K562 (cell line): ENCODE measurements around the gene HSF2BP. TPM values are rescaled to one million over a fixed set of nuclear protein-coding genes. Genes with fewer than 3 reads are reported as not detected.

Experiments
- AFF1 ChIP-seq, 2 experiments: fragments of 450-650 bp; IDR thresholded peaks; 2 replicates each; pipeline ENCODE4 v1.6.1; 2018; ENCODE audit warnings: mild to moderate bottlenecking in 2 of 2, low read depth in 1 of 2; ENCODE audit not compliant: partially characterized antibody in 2 of 2
- CBX3 ChIP-seq, 2 experiments: IDR thresholded peaks; 1 replicate in 1 of 2; 2 replicates in 1 of 2; pipeline ENCODE4 v1.6.1; 2012; ENCODE audit warnings: inconsistent platforms in 2 of 2, low read length in 2 of 2, borderline replicate concordance in 1 of 2, control low read depth in 1 of 2
- CTCF ChIP-seq, 3 experiments: IDR thresholded peaks in 2 of 3; conservative IDR thresholded peaks in 1 of 3; 2 replicates each; pipeline ENCODE4 v1.5.1; 2011 to 2012; ENCODE audit warnings: low read length in 3 of 3, mild to moderate bottlenecking in 3 of 3, control low read depth in 2 of 3, improper control_type of control experiment in 1 of 3, inconsistent platforms in 1 of 3, low read depth in 1 of 3, mixed read lengths in 1 of 3, moderate library complexity in 1 of 3; ENCODE audit not compliant: insufficient read depth in 2 of 3
- MEF2A ChIP-seq: IDR thresholded peaks from 2 replicates; pipeline ENCODE4 v1.6.1; 2011; ENCODE audit warnings: low read depth, mild to moderate bottlenecking, low read length, moderate library complexity; ENCODE audit not compliant: control insufficient read depth
- RAD21 ChIP-seq, 2 experiments: fragments of 250-450 bp in 1 of 2; fragments of 450-650 bp in 1 of 2; sonication (Bioruptor Pico) in 1 of 2; formaldehyde crosslinking in 1 of 2; IDR thresholded peaks in 1 of 2; conservative IDR thresholded peaks in 1 of 2; 2 replicates each; pipeline versions ENCODE4 v1.4.0 to v1.8.0; 2020 to 2022; ENCODE audit warnings: mild to moderate bottlenecking in 2 of 2, moderate library complexity in 1 of 2
- RBM34 ChIP-seq: fragments of 200-400 bp; formaldehyde crosslinking; IDR thresholded peaks from 2 replicates; pipeline ENCODE4 v1.6.1; 2018; ENCODE audit warnings: low read length, borderline replicate concordance; ENCODE audit not compliant: insufficient read depth
- REST ChIP-seq, 2 experiments: fragments of 450-650 bp; formaldehyde crosslinking in 1 of 2; IDR thresholded peaks; 2 replicates each; pipeline versions ENCODE4 v1.4.0 to v1.6.1; 2014 to 2020; ENCODE audit warnings: mild to moderate bottlenecking in 2 of 2, borderline replicate concordance in 1 of 2, low read depth in 1 of 2
- STAG1 ChIP-seq: sonication (generic); formaldehyde crosslinking; IDR thresholded peaks from 2 replicates; pipeline ENCODE4 v1.5.0; 2020; ENCODE audit warnings: missing genetic modification reagents, borderline replicate concordance
- TRIM28 ChIP-seq: fragments of 450-650 bp; IDR thresholded peaks from 2 replicates; pipeline ENCODE4 v1.6.1; 2017
- ZBTB5 ChIP-seq: fragments of 450-650 bp; IDR thresholded peaks from 2 replicates; pipeline ENCODE4 v1.6.1; 2017; ENCODE audit warnings: antibody characterized with exemption
- polyA plus RNA-seq, 8 experiments: library from polyadenylated mRNA; depleted of rRNA in 4 of 8; stranded (reverse) in 5 of 8; unstranded in 3 of 8; fragments of >200 nt; fragmentation: Nextera tagmentation in 2 of 8; fragmentation: Illumina TruSeq in 1 of 8; extraction: Ambion mirVana in 2 of 8; extraction: Trizol in 1 of 8; gene quantifications; 2 replicates each; pipeline versions ENCODE4 v1.2.1 to v1.2.3, GENCODE V29; 2011 to 2014; ENCODE audit warnings: inconsistent platforms in 1 of 8, missing spikeins in 1 of 8
- total RNA-seq, 7 experiments: library from RNA; depleted of rRNA in 6 of 7; stranded (reverse); fragments of >200 nt in 6 of 7; fragmentation: Illumina TruSeq in 2 of 7; extraction: Trizol in 2 of 7; gene quantifications; 2 replicates each; pipeline versions ENCODE4 v1.2.1 to v1.2.3, GENCODE V29; 2011 to 2021; ENCODE audit warnings: low replicate concordance in 1 of 7

The HSF2BP gene
- total and polyA plus RNA-seq, 9 of the 15 experiments (the other 6 are each of a cell fraction or from before 2014, with no cell fraction given), result 0.04 to 0.57 (median 0.20) TPM; not detected in 2

GRCh38 chr21:43619856-43620255 is 39.4 kb downstream of the HSF2BP start (continued):
- TF ChIP-seq REST (IDR thresholded peaks at IDR 0.05; ENCODE audit: borderline replicate concordance) (peak; percentile 32; the same call in 1 of the 2 replicates), REST (CRISPR knock-in tag; IDR thresholded peaks at IDR 0.05; ENCODE audit: low read depth) (no peak), STAG1 (CRISPR knock-in tag) (peak; percentile 25; the same call in 1 of the 2 replicates), AFF1 (IDR thresholded peaks at IDR 0.05; ENCODE audit: low read depth in 1 of 2, partially characterized antibody in 2 of 2) (no peak), CBX3 (IDR thresholded peaks at IDR 0.05; ENCODE audit: borderline replicate concordance in 1 of 2, low read length in 2 of 2) (peak in 1 of 2 experiments; percentile 61; a peak in 1 of 3 replicates), CTCF (IDR thresholded peaks at IDR 0.05 in 2 of 3, conservative IDR thresholded peaks at IDR 0.05 in 1 of 3; ENCODE audit: insufficient read depth in 2 of 3, low read depth in 1 of 3, low read length in 3 of 3) (peak; percentile 20 to 30 (median 30); a peak in 3 of 6 replicates), MEF2A (no peak), RBM34 (no peak), RAD21 (CRISPR knock-in tag; conservative IDR thresholded peaks at IDR 0.05 in 1 of 2, IDR thresholded peaks at IDR 0.05 in 1 of 2) (peak; percentile 16 to 62; a peak in 2 of 4 replicates), ZBTB5 (no peak), TRIM28 (peak; percentile 82)
